Kidney (tissue), 14 donors: ENCODE measurements around the gene TANC1. TPM values are rescaled to one million over a fixed set of nuclear protein-coding genes. Genes with fewer than 3 reads are reported as not detected.

Experiments used
- DNase-seq, 5 donors: peaks; one replicate each; pipeline ENCODE4 v3.0.0-alpha.2; 2013 to 2020
- FAIRE-seq: peaks from 2 replicates; lab custom pipeline; 2012; peaks lifted over from hg19 to GRCh38; lab: Jason Lieb, UNC
- H3K27ac ChIP-seq, 2 donors: one replicate each; pipeline ENCODE4 v1.7.0; 2013; ENCODE audit warnings: low read depth in 2 of 2, low read length in 2 of 2, inconsistent platforms in 1 of 2
- H3K27me3 ChIP-seq: one replicate; pipeline ENCODE4 v1.7.1; 2013; ENCODE audit warnings: low read length, inconsistent platforms; ENCODE audit not compliant: control insufficient read depth, insufficient read depth
- H3K36me3 ChIP-seq, 3 donors: one replicate each; pipeline versions ENCODE4 v1.7.0 to v1.7.1; 2013; ENCODE audit warnings: low read length in 3 of 3, control low read depth in 1 of 3, inconsistent platforms in 1 of 3; ENCODE audit not compliant: insufficient read depth in 3 of 3, control insufficient read depth in 2 of 3
- H3K4me1 ChIP-seq, 3 donors: one replicate each; pipeline versions ENCODE4 v1.7.0 to v1.7.1; 2013; ENCODE audit warnings: low read length in 3 of 3, inconsistent platforms in 1 of 3, low read depth in 1 of 3; ENCODE audit not compliant: control insufficient read depth in 2 of 3, insufficient read depth in 2 of 3
- H3K4me3 ChIP-seq, 3 donors: one replicate each; pipeline versions ENCODE4 v1.7.0 to v1.8.1; 2013; ENCODE audit warnings: low read length in 3 of 3, control low read depth in 1 of 3, inconsistent platforms in 1 of 3
- H3K9ac ChIP-seq, 3 donors: one replicate each; pipeline versions ENCODE4 v1.7.0 to v1.7.1; 2013; ENCODE audit warnings: low read length in 3 of 3, control low read depth in 1 of 3, inconsistent platforms in 1 of 3
- H3K9me3 ChIP-seq, 3 donors: one replicate each; pipeline versions ENCODE4 v1.7.0 to v1.7.1; 2013; ENCODE audit warnings: low read length in 3 of 3, control low read depth in 1 of 3, inconsistent platforms in 1 of 3; ENCODE audit not compliant: control insufficient read depth in 2 of 3, insufficient read depth in 1 of 3
- intact Hi-C: fragments of 100-400 bp; cut with DNase I; formaldehyde crosslinking; loops from one replicate; pipeline ENCODE4 v1.11.1; 2022
- polyA plus RNA-seq: library from polyadenylated mRNA; stranded (reverse); fragments of 350-450 nt; fragmentation: Illumina TruSeq; extraction: RNeasy Lipid Tissue Mini Kit (QIAGEN cat#74804); gene quantifications from one replicate; pipeline ENCODE4 v1.2.3, GENCODE V29; 2014; ENCODE audit warnings: low read depth, low replicate concordance; ENCODE audit not compliant: insufficient read depth
- total RNA-seq: library from RNA; stranded (reverse); fragmentation: NEBNext Ultra II Directional; extraction: Animal tissue kit (Norgen Biotek cat#: 25700); gene quantifications from one replicate; pipeline ENCODE4 v1.2.1, GENCODE V29; 2021
- TF ChIP-seq, protein P1 (sequence below): IDR thresholded peaks from 3 replicates; pipeline ENCODE4 v1.5.1; 2012; ENCODE audit warnings: mild to moderate bottlenecking, moderate library complexity, borderline replicate concordance; ENCODE audit not compliant: insufficient read depth; ENCODE audit errors: extremely low read depth
- donor health status: control.
- donor health status: control.
- donor health status: control.
- donor health status: control.
- donor health status: control.
- donor health status: DM: yes; HTN: yes; CAD: no.
- donor health status: Normal renal cell carcinoma (clear cell type).

Gene TANC1
- total and polyA plus RNA-seq, 2 donors from 2014 or later = 9.2 to 39.0 TPM

GRCh38 chr2:159129824-159130223, 161.4 kb downstream of the TANC1 start:
- Histone ChIP-seq H3K4me3 (no peak overlapping the region), H3K4me1 (peaks cover 9 to 11% (median 9%) of the 10 kb centered on the region in 3 donors), H3K27ac (no peak overlapping the region), H3K9ac (no peak overlapping the region), H3K27me3 (no peaks in the 10 kb centered on the region), H3K36me3 (no peaks in the 10 kb centered on the region), H3K9me3 (no peaks in the 10 kb centered on the region)
- intact Hi-C loops = no loop called here
- DNase-seq (peak in 4 of 5 donors; percentile 56 to 83 (median 70)), FAIRE-seq (no peak)
- TF ChIP-seq, protein P1, sequence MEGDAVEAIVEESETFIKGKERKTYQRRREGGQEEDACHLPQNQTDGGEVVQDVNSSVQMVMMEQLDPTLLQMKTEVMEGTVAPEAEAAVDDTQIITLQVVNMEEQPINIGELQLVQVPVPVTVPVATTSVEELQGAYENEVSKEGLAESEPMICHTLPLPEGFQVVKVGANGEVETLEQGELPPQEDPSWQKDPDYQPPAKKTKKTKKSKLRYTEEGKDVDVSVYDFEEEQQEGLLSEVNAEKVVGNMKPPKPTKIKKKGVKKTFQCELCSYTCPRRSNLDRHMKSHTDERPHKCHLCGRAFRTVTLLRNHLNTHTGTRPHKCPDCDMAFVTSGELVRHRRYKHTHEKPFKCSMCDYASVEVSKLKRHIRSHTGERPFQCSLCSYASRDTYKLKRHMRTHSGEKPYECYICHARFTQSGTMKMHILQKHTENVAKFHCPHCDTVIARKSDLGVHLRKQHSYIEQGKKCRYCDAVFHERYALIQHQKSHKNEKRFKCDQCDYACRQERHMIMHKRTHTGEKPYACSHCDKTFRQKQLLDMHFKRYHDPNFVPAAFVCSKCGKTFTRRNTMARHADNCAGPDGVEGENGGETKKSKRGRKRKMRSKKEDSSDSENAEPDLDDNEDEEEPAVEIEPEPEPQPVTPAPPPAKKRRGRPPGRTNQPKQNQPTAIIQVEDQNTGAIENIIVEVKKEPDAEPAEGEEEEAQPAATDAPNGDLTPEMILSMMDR = no peak

- Histone ChIP-seq H3K9me3 (no peaks in the 10 kb centered on the region), H3K36me3 (no peaks in the 10 kb centered on the region), H3K27me3 (no peaks in the 10 kb centered on the region), H3K27ac (no peak overlapping the region), H3K9ac (no peak overlapping the region), H3K4me1 (peaks cover 9 to 10% (median 9%) of the 10 kb centered on the region in 3 donors), H3K4me3 (no peak overlapping the region)
- DNase-seq (peak in 2 of 5 donors; percentile 54 to 56), FAIRE-seq (no peak)
- intact Hi-C loops = no loop called here
- TF ChIP-seq, protein P1 = no peak
These were observed 161.9 kb downstream of the TANC1 start for GRCh38 chr2:159130302-159130701.

DNA sequence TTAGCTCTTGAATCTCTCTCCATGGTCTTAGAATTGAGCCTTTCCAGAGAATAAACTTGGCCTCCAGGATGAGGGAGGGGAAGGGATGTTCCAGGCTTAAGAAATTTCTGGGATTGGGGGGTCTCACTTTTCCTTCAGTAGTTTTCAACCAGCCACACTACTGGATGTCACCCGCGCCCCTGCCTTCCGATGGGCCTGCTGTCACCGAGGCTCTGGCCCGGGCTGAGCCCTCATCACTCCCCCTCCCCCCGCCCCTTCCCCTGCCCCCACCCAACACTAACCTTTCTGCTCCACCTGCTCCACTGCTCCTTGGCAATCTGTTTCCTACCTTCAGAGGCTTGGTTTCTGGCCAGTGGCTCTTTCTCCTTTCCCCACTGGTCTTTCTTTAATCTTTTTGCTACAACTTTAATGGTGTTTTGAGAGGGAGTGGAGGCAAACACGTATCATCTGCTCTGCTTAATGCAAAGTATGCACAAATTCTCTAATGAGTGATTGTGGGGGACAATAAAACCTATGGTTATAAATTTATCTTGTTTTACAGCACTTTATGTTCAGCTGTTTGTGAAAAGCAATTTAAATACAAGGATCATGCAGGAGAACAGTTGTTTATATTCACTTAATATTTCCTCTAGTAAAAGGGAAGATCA, 162.9 kb downstream of the TANC1 start:
- peaks cover 14 to 17% (median 15%) of the 10 kb centered on the region in 3 donors for H3K4me1 ChIP-seq
- H3K4me3 ChIP-seq = no peak overlapping the region
- FAIRE-seq = no peak
- peak in 2 of 5 donors; percentile 59 to 82 for DNase-seq
- H3K9me3 ChIP-seq = no peaks in the 10 kb centered on the region
- H3K27me3 ChIP-seq = no peaks in the 10 kb centered on the region
- intact Hi-C loops = no loop called here
- no peaks in the 10 kb centered on the region for H3K36me3 ChIP-seq
- H3K9ac ChIP-seq = no peak overlapping the region
- H3K27ac ChIP-seq = no peak overlapping the region
- TF ChIP-seq, protein P1 = no peak

GRCh38 chr2:159131914-159132281, 163.5 kb downstream of the TANC1 start:
- H3K9me3 ChIP-seq = no peaks in the 10 kb centered on the region
- H3K36me3 ChIP-seq = no peaks in the 10 kb centered on the region
- intact Hi-C loops = no loop called here
- H3K4me3 ChIP-seq = no peak overlapping the region
- DNase-seq (no peak), FAIRE-seq (no peak)
- no peaks in the 10 kb centered on the region for H3K27me3 ChIP-seq
- H3K27ac ChIP-seq = no peak overlapping the region
- no peak overlapping the region for H3K9ac ChIP-seq
- peaks cover 14 to 17% (median 15%) of the 10 kb centered on the region in 3 donors for H3K4me1 ChIP-seq
- TF ChIP-seq, protein P1 = no peak
